Cerebellar nuclear complex (tissue), 1 donor: ENCODE results near the gene RFX1.
A peak's percentile ranks its signal among the peaks of the same experiment; 100 is the strongest.

Source experiments
- DNase-seq, 2 experiments: peaks; one replicate each; lab custom pipeline; 2025; lab: John Stamatoyannopoulos, UW

Gene RFX1

GRCh38 chr19:13995878-13996765 lies 10.0 kb downstream of the RFX1 start:
- DNase-seq, result no peak

GRCh38 chr19:13995017-13995728 lies 10.9 kb downstream of the RFX1 start:
- DNase-seq, result peak in 1 of 2 experiments; percentile 77

DNA sequence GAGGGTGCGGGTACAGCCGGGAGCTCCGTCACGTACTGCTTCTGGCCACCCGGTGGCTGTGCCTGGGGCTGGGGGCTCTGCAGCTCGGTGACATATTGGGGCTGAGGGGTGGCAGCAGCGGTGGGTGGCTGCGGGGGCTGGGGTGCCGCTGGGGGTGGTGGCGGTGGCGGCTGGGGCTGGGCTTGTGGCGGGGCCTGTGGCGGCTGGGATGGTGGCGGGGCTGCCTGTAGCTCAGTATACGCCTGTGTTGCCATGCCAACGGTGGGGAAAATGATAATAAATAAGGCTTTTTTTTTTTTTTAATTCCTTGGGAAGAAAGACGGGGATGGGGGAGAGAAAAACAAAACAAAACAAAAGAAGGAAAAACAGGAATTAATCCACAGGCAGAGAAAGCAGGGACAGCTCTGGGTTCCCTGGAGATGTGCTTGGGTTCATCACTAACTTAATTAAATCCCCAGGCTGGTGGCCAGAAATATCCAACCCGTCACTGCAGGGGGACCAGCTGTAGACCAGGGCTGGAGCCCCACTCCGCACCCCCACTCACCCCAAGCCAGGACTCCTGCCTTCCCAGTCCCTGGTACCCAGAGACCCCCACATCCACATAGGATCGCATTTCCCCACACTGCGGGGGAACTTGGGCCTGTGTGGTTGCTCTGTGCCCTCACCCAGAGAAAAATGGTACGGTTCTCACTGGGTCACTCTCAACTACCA lies 12.4 kb downstream of the RFX1 start:
- DNase-seq, result no peak

DNA sequence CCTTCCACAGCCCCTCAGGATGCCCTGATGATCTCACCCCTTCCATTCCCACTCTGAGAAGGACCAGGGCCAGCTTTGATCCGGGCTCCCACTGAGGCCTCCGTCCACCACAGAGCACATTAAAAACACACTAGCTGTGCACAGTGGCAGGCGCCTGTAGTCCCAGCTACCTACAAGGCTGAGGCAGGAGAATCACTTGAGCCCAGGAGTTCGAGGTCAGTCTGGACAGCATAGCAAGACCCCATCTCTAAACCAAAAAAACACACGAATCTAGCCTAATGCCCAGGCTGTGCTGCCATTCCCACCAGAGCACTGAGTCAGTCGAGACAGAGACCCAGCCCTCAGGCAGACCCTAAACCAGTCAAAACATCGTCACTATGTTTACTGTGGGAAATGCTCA lies 14.1 kb downstream of the RFX1 start:
- DNase-seq, result no peak

DNA sequence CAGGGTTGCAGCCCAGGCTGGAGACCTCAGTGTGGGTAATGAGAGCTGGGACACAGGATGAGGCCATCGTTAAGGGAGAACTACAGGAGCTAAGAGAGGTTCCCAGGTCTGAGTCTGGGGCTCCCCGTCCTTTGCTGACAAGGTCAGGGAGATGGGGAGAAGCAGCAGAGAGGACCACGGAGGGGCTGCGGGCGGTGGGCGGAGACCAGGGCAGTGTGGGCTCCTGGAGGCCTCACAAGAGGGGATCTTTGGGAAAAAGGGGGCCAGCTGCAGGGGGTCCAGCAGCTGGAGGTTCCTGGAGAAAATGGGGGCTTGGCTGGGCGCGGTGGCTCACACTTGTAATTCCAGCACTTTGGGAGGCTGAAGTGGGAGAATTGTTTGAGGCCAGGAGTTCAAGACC lies 16.0 kb downstream of the RFX1 start:
- DNase-seq, result no peak

GRCh38 chr19:13989487-13989886 lies 16.6 kb downstream of the RFX1 start:
- no peak for DNase-seq

- no peak for DNase-seq
Measured at GRCh38 chr19:13987101-13987890, 18.8 kb downstream of the RFX1 start.

GRCh38 chr19:13986348-13986904 lies 19.7 kb downstream of the RFX1 start:
- peak in 1 of 2 experiments; percentile 62 for DNase-seq

DNA sequence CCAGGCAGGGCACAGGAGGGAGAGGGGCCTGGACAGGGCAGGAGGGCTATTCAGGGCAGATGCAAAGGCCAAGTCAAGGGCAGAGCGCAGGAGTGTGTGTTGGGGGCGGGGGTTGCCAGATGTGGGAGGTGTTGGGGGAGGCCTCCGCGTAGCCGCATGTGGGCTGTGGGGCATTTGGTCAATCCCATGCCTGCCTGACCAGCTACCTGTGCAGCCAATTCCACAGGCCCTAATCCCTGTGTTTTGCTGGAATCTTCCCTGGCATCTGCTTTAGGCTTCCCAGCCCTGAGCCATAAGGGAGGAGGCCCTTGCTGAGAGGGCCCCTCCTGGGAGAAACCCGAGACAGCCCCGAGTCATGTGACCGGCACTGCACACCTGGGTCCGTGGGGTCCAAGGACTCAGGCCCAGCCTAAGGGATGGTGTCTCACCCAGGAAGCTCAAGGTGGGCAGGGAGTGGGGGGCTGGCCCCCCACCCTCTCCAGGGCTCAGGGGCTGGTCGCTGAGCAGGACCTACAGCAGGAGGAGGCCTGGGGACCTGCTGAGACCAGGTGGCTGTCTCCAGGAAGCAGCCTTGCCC lies 20.3 kb downstream of the RFX1 start:
- DNase-seq, result no peak

DNA sequence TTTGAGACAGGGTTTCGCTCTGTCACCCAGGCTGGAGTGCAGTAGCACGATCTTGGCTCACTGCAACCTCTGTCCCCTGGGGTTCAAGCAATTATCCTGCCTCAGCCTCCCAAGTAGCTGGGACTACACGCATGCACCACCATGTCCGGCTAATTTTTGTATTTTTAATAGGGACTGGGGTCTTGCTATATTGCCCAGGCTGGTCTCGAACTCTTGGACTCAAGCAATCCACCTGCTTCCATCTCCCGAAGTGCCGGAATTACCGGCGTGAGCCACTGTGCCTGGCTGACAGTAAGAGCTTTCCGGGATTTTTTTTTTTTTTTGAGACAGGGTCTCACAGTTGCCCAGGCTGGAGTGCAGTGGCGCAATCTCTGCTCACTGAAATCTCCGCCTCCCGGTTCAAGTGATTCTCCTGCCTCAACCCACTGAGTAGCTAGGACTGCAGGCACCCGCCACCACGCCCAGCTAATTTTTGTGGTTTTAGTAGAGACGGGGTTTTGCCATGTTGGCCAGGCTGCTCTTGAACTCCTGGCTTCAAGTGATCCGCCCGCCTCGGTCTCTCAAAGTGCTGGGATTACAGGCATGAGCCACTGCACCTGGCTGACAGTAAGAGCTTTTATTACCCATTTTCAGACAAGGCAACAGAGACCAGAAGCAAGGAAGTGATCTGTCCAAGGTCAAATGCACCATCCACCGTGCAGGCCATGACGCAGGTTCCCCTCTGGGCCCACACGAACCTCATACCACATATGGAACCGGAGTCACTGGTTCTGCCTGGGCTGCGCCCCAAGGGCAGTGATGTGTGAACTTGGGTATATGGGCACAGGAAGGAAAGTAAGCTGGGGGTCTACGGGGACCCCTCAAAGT lies 21.0 kb downstream of the RFX1 start:
- DNase-seq, result no peak

- DNase-seq, result no peak
Measured at GRCh38 chr19:13984186-13984585, 21.9 kb downstream of the RFX1 start.

DNA sequence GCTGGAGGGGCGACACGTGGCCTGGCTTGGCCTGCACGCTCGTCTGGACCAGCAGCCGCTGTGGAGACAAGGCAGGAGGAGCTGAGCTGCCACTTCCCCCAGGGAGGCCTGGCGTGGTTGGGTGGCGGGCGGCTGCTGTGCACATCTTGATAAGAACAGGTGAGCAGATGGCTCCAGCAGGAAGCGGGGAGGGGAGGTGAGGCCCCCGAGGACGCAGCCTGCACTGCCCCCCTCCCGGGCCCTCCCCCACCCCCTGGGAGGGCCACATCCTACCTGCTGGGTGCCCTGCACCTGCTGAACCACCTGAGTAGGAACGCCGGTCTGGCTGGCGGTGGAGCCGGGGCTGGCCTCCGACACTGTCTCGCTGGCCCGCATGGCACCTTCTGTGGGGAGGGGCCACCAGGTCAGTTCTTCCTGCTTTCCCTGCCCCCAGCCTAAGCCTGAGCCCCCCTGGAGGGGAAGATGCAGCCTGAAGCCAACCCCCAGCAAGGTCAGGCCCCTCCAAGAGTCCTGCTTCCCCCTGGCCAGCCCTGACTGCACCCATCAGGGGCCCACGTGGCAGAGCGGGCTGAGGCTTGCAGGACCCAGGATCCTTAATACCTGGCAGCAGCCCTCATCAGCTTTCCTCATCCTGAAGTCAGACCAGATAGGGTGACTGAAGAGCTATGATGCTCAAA lies 22.8 kb downstream of the RFX1 start:
- no peak for DNase-seq

- no peak for DNase-seq
Measured at GRCh38 chr19:13982773-13983172, 23.3 kb downstream of the RFX1 start.

- no peak for DNase-seq
Measured at GRCh38 chr19:13981988-13982501, 24.1 kb downstream of the RFX1 start.

GRCh38 chr19:13981467-13981866 lies 24.7 kb downstream of the RFX1 start:
- DNase-seq, result no peak

DNA sequence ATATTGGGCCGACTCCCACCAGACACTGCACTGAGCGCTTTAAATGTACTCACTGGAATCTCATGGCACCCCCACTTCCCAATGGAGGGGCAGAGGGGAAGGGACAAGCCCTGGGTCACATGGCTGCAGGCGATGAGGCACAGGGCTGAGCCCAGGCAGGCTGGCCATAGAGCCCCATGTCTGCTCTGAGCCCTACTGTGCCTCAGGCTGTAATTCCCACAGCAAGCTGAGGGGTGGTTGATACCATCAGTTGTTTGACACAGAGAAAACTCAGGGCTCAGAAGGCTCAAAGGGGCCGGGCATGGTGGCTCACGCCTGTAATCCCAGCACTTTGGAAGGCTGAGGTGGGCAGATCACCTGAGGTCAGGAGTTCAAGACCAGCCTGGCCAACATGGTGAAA lies 25.1 kb downstream of the RFX1 start:
- no peak for DNase-seq

DNA sequence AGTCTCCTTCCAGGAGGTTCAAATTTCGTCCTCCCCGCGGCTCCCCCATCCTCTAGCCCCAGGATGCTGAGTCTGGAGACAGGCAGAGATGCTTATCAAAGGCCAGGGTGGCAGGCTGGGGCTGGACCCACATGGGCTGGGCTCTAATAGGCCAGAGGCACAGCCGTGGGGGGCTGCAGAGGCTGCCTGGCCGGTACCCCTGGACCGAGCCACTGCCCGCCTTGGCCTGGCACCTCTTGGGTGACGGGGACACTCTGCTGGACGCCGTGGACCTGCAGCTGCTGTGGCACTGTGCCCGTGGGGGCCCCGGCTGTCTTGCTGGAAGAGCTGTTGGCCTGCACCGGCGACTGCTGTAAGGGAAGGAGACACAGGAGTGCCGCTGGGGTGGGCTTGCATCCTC lies 25.8 kb downstream of the RFX1 start:
- DNase-seq, result no peak

- DNase-seq, result no peak
Measured at GRCh38 chr19:13979686-13980085, 26.4 kb downstream of the RFX1 start.

GRCh38 chr19:13979244-13979615 lies 26.9 kb downstream of the RFX1 start:
- DNase-seq, result no peak
